ENCODE data around the gene DIPK1A. TPM values are rescaled to one million over a fixed set of nuclear protein-coding genes. Genes with fewer than 3 reads are reported as not detected.

The DIPK1A gene
- total RNA-seq, 2 donors from 2014 or later, result 2.2 to 4.2 TPM

DNA sequence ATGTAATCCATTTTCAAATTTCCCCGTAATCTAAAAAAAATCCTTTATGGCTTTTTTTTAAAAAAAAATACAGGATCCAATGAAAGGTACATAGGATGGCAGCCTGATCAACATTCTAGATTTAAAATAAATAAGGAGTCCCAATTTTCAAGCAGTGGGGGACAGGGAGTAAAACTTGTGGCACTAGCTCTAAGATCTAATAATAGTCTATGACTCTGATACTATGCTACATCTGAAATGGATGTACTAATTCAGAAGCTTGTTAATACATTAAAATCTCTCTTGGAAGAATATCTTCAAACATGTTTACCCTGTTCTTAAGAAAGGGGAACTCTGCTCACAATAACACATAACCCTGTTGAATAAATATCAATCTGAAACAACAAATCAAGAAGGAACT, 8.5 kb downstream of the DIPK1A start:
- H3K36me3 Mint-ChIP-seq, result no peaks in the 10 kb centered on the region
- no peak for ATAC-seq
- H3K27me3 Mint-ChIP-seq, result no peaks in the 10 kb centered on the region
- peaks cover 39 to 43% of the 10 kb centered on the region in 2 donors for H3K4me1 Mint-ChIP-seq (ENCODE audit: low read depth in 2 of 2)
- H3K27ac Mint-ChIP-seq, result peak overlapping the region; percentile 67 to 85
- no peaks in the 10 kb centered on the region for H3K9me3 Mint-ChIP-seq
- DNase-seq (ENCODE audit: low spot score), result no peak
- H3K4me3 Mint-ChIP-seq, result peak overlapping the region; percentile 54

DNA sequence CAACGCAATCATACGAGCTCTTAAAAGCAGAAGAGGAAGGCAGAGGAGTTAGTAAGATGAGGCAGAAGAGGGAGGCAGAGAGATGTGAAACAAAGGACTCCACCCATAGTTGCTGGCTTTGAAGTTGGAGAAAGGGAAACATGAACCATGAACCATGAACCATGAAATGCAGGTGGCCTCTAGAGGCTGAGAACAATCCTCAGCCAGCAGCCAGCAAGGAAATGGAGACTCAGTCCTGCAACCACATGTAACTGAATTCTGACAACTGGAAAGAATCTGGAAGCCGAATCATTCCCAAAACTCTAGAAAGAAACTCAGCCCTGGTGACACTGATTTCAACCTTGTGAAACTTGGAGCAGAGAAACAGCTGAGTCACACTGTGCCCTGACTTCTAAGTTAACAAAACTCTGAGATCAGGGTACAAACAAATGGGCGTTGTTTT, 10.1 kb downstream of the DIPK1A start:
- no peaks in the 10 kb centered on the region for H3K9me3 Mint-ChIP-seq
- no peak overlapping the region for H3K4me3 Mint-ChIP-seq
- H3K27ac Mint-ChIP-seq, result no peak overlapping the region
- DNase-seq (ENCODE audit: low spot score) (no peak), ATAC-seq (no peak)
- no peaks in the 10 kb centered on the region for H3K27me3 Mint-ChIP-seq
- H3K4me1 Mint-ChIP-seq (ENCODE audit: low read depth in 2 of 2), result peaks cover 26 to 27% of the 10 kb centered on the region in 2 donors
- no peaks in the 10 kb centered on the region for H3K36me3 Mint-ChIP-seq

DNA sequence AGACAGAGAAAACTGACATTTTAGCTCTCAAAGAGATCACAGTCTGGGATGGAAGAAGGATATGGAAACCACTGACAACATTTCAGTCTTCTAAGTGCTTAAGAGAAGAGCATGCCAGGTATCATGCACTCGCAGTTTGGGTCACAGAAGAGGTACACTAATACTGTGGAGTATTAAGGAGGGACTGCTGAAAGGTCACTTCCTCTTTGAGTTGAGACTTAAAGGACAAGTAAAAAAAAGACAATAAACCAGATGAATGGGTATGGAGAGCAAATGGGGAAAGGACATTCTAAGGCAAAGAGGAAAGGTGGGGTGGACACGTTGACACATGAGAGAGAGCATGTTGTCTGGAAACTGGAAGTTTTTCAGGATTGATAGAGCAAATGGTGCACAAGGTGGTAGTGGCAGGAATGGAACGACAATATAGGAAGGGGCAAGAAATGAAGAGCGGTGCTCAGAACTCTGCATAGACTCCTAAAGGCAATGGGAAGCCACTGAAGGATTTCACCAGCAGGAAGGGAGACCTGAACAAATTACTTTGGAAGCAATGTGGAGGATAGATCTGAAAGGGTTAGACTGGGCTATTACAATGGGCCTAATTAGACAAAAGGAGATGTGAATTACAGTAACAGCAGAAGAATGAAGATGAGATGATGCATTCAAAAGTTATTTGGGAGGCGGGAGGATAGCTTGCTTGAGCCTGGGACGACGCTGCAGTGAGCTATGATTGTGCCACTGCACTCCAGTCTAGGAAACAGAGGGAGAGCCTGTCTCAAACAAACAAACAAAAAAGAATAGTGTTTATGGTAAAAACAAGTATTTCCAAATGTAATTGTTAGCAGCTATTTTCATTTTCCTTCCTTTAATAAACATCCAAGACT, 11.1 kb downstream of the DIPK1A start:
- no peaks in the 10 kb centered on the region for H3K9me3 Mint-ChIP-seq

DNA sequence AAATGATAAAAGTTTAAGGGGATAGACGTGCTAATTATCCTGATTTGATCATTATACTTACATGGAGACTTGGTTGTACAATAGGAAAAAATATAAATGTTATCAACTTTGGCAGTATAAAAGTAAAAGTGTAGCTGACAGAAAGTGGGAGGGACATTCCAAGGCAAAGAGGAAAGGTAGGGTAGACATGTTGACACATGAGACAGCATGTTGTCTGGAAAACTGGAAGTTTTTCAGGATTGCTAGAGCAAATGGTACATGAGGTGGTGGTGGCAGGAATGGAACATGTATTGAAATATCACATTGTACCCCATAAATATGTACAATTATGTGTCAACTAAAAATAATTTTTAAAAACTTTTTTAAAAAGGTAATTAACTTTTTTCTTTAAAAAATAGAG, 13.2 kb downstream of the DIPK1A start:
- Mint-ChIP-seq H3K27ac (no peak overlapping the region), H3K4me3 (no peak overlapping the region), H3K27me3 (no peaks in the 10 kb centered on the region), H3K4me1 (ENCODE audit: low read depth in 2 of 2) (peaks cover 18 to 20% of the 10 kb centered on the region in 2 donors), H3K9me3 (no peaks in the 10 kb centered on the region), H3K36me3 (no peaks in the 10 kb centered on the region)
- DNase-seq (ENCODE audit: low spot score) (no peak), ATAC-seq (no peak)

More for the DNA sequence above, 11.1 kb downstream of the DIPK1A start:
- Mint-ChIP-seq H3K36me3 (no peaks in the 10 kb centered on the region), H3K27ac (no peak overlapping the region), H3K4me1 (ENCODE audit: low read depth in 2 of 2) (peaks cover 20% of the 10 kb centered on the region in 2 donors), H3K4me3 (no peak overlapping the region), H3K27me3 (no peaks in the 10 kb centered on the region)
- ATAC-seq (no peak), DNase-seq (ENCODE audit: low spot score) (no peak)

DNA sequence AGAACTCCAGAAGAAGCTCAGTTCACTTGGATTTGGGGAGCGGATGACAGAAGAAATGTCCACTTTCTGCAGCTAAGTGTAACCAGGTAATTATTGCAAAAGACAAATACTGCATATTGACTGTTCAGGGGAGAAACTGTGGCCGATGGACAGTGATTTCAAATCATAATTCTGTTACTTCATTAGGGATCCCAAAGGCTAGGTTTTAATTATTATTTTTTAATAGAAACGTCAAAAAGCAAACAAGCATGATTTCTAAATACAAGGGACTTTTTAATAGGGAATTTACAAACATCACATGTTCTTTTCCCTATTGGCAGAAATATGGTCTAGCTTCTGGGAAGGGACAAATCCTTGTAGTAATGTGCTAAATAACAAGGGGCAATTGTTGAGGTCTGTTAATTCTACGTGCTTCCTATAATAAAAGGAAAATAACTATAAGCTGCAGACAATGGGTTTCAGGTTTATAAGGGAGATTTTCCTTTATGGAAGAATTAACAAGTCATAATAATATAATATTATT, 15.5 kb downstream of the DIPK1A start:
- H3K4me1 Mint-ChIP-seq (ENCODE audit: low read depth in 2 of 2), result peaks cover 18 to 26% of the 10 kb centered on the region in 2 donors
- no peaks in the 10 kb centered on the region for H3K9me3 Mint-ChIP-seq
- no peak for ATAC-seq

DNA sequence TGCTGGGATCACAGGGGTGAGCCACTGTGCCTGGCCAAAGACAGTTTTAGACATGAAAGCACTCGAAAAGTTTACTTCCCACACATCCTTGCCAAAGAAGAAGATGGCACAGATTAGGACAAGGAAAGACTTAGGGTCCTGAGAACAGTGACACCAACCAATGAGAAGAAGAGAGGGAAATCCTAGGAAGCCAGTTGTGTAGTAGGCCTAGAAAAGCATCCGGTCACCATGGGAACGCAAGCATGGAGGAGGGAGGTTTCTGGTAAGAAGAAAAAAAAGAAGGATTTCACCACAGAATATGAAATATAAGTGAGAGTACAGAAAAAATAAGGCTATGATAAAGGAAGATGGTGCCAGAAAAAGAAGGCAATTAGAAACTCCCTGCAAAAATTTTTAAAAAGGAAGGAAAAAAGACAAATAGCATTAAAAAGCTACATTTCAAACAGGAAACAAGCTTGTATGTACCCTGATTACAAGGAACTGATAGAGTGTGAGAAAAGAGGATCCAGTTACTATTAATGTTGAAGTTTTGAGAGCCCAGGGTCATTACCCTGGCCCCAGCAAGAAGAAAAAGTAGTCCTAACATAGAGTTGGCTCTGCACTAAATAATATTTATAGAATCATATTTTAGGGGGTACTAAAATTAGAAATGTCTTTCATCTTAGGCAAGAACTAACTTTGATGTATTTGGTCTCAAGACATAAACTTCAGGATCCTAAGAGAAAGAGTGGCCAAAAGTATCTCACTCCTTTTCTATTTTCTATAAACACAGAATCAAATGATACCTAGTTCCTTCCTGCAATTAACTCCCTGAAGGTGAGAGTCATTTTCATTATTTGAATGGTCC, 16.1 kb downstream of the DIPK1A start:
- ATAC-seq (no peak), DNase-seq (ENCODE audit: low spot score) (no peak)
- H3K4me3 Mint-ChIP-seq, result no peak overlapping the region
- no peaks in the 10 kb centered on the region for H3K9me3 Mint-ChIP-seq
- H3K27me3 Mint-ChIP-seq, result no peaks in the 10 kb centered on the region
- H3K4me1 Mint-ChIP-seq (ENCODE audit: low read depth in 2 of 2), result peaks cover 20 to 32% of the 10 kb centered on the region in 2 donors
- H3K27ac Mint-ChIP-seq, result peak overlapping the region in 1 of 2 donors; percentile 47
- H3K36me3 Mint-ChIP-seq, result no peaks in the 10 kb centered on the region

More for the DNA sequence above, 15.5 kb downstream of the DIPK1A start:
- peak overlapping the region in 1 of 2 donors; percentile 4 for H3K27ac Mint-ChIP-seq
- H3K4me3 Mint-ChIP-seq, result no peak overlapping the region
- H3K36me3 Mint-ChIP-seq, result no peaks in the 10 kb centered on the region
- no peaks in the 10 kb centered on the region for H3K27me3 Mint-ChIP-seq
- DNase-seq (ENCODE audit: low spot score), result no peak

DNA sequence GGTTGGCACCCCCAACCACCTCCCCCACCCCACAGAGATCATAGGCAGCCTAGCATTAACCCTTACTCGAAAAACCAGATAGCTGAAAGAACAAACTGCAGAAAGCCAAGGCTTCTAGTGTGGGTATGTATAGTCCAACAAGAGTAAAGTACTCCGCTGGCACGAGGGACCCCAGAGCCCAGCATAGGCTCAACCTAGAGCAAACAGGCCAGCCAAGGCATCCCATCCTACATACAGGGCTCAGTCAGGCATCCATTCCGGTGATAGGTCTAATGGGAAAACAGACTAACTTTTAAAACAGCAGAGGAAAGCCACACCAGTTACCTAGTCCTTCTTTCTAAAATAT, 17.8 kb downstream of the DIPK1A start:
- Mint-ChIP-seq H3K4me3 (no peak overlapping the region), H3K27me3 (no peaks in the 10 kb centered on the region), H3K27ac (peak overlapping the region in 1 of 2 donors; percentile 71), H3K9me3 (no peaks in the 10 kb centered on the region), H3K36me3 (no peaks in the 10 kb centered on the region), H3K4me1 (ENCODE audit: low read depth in 2 of 2) (peaks cover 21 to 32% of the 10 kb centered on the region in 2 donors)
- DNase-seq (ENCODE audit: low spot score), result no peak
- ATAC-seq, result no peak

DNA sequence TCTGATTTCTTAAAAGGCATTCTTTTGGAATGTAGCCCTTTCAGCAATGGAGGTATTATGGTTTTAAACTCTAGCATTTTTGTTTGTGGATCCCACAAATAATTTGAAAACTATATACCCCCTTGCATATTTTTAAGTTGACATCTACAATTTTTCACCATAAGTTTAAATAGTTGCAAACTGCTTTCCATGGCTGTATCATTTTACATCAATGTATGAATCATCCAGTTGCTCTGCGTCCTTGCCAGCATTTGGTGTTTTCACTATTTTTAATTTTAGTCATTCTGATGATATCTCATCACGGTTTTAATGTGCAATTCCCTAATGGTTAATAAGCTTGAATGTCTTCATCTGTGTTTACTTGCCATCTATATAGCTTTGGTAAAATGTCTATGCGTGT, 20.7 kb downstream of the DIPK1A start:
- ATAC-seq (no peak), DNase-seq (ENCODE audit: low spot score) (no peak)
- peaks cover 24 to 36% of the 10 kb centered on the region in 2 donors for H3K4me1 Mint-ChIP-seq (ENCODE audit: low read depth in 2 of 2)
- no peaks in the 10 kb centered on the region for H3K36me3 Mint-ChIP-seq
- H3K27me3 Mint-ChIP-seq, result no peaks in the 10 kb centered on the region
- H3K4me3 Mint-ChIP-seq, result no peak overlapping the region
- H3K27ac Mint-ChIP-seq, result no peak overlapping the region
- no peaks in the 10 kb centered on the region for H3K9me3 Mint-ChIP-seq

DNA sequence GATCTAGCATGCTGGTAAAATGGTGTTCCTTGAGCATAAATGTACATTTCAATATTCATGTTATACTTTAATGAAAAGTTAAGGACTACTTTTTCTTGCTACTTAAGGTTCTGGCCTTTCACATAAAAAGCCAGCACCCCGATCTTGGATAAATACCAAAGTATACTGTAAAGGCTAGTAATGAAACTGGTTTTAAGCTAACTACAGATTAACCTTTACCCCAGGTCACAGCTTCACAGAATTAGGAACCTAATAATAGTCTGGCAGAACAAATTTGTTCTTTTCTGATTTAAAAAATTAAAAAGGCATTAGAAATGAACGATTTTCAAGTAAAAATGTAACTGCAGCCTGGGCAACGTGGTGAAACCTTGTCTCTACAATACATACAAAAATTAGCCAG, 23.5 kb downstream of the DIPK1A start:
- Mint-ChIP-seq H3K27ac (no peak overlapping the region), H3K4me1 (ENCODE audit: low read depth in 2 of 2) (peaks cover 17 to 30% of the 10 kb centered on the region in 2 donors), H3K4me3 (no peak overlapping the region), H3K27me3 (no peaks in the 10 kb centered on the region), H3K9me3 (no peaks in the 10 kb centered on the region), H3K36me3 (no peaks in the 10 kb centered on the region)
- DNase-seq (ENCODE audit: low spot score) (no peak), ATAC-seq (no peak)

DNA sequence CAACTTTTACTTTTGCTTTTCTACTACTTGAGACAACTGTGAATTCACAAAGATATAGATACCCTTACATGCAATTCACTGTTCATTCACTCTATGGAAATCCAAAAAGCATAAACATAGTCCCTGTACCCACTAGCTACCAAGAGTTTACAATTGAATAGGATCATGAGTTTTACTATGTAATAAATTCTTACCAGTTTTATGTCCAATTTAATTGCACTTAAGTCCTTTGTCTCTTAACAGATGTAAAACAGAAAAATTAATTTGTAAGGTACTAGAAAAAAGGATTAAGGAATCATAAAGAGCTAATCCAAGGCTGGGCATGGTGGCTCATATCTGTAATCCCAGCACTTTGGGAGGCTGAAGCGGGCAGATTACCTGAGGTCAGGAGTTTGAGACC, 24.4 kb downstream of the DIPK1A start:
- DNase-seq (ENCODE audit: low spot score) (no peak), ATAC-seq (no peak)
- H3K9me3 Mint-ChIP-seq, result no peaks in the 10 kb centered on the region
- no peak overlapping the region for H3K4me3 Mint-ChIP-seq
- H3K4me1 Mint-ChIP-seq (ENCODE audit: low read depth in 2 of 2), result peaks cover 16 to 29% of the 10 kb centered on the region in 2 donors
- H3K36me3 Mint-ChIP-seq, result no peaks in the 10 kb centered on the region
- H3K27ac Mint-ChIP-seq, result no peak overlapping the region
- no peaks in the 10 kb centered on the region for H3K27me3 Mint-ChIP-seq

DNA sequence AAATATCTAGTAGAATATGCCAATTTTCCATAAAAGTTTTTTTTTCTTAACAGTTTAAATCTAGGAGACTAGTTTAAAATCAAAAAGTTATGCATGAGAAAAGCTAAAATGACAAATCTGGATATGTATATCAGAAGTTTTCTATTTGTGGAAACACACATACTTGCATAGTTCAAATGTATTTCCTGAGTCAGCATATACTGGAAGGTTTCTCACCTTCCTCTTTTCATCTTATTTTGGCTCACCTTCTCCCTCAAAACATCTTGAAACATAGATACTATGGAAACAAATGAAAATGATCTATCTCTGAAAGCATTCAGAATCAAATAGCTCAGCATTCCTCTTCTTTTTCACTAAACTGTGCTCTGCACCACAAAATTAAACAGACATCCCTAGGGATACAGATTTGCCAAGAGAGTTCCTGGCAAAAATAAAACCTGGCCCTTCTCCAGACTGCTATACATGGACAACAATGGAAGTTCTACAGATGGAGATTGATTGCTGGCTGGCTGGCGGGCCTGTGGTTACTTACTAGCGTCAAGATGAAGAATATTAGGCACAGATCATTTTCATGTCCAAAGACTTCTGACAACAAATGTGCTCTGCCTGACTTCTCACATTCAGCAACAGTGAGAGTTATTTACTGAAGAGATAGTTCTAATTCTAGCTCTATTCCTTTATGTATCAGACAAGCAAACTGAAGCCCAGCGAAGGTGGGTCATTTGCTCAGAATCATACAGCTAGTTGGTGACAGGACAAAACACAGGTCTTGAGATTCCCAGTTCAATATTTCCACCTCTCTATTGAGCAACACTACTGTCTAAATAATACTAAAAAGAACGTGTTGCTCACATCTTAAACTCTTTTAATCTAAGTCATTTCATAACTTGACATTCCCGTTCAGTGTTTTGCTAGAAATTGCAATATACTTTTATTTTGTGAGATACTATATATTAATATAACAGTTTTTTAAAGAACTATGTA, 26.6 kb downstream of the DIPK1A start:
- Mint-ChIP-seq H3K4me3 (no peak overlapping the region), H3K27ac (no peak overlapping the region), H3K27me3 (no peaks in the 10 kb centered on the region), H3K4me1 (ENCODE audit: low read depth in 2 of 2) (peaks cover 14 to 15% of the 10 kb centered on the region in 2 donors), H3K9me3 (no peaks in the 10 kb centered on the region), H3K36me3 (no peaks in the 10 kb centered on the region)
- no peak for DNase-seq (ENCODE audit: low spot score)
- ATAC-seq, result no peak

DNA sequence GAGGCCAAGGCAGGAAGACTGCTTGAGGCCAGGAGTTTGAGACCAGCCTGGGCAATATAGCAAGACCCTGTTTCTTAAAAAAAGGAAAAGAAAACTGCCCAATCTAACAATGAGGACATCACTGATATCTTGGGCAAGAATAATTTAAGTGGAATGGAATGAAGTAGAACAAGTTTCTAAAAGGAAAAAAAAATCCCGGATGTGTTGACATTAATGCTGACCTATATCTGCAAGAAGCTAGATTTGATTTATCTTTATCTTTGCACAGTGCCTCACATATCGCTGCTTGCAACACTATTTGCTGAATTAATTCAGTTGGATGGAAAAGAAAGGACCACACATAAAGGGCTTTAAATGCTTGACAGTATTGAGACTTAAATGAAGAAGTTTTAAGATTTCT, 27.8 kb downstream of the DIPK1A start:
- ATAC-seq, result no peak
- H3K9me3 Mint-ChIP-seq, result no peaks in the 10 kb centered on the region

DNA sequence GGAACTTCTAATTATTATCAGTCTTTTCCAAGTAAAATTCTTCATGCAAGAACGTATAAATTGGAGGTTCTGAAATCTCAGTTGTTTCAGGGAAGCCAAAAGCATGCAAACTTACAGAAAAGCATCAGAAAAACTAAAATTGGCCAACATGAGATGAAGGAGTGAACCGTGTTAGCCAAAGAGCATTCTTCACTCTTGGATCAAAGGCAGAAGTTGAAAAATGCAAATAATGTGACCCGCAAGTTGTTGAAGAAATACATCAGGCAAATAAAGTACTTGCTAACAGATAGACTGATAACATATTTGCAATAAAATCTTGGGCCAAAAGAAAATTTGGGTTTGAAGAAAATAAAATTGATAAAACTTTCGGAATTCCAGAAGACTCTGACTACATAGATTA, 29.6 kb downstream of the DIPK1A start:
- H3K27ac Mint-ChIP-seq, result no peak overlapping the region
- DNase-seq (ENCODE audit: low spot score), result no peak
- peaks cover 14 to 15% of the 10 kb centered on the region in 2 donors for H3K4me1 Mint-ChIP-seq (ENCODE audit: low read depth in 2 of 2)
- H3K4me3 Mint-ChIP-seq, result no peak overlapping the region
- no peaks in the 10 kb centered on the region for H3K9me3 Mint-ChIP-seq
- H3K27me3 Mint-ChIP-seq, result no peaks in the 10 kb centered on the region
- H3K36me3 Mint-ChIP-seq, result no peaks in the 10 kb centered on the region
- ATAC-seq, result no peak

More for the DNA sequence above, 27.8 kb downstream of the DIPK1A start:
- no peaks in the 10 kb centered on the region for H3K27me3 Mint-ChIP-seq
- no peaks in the 10 kb centered on the region for H3K36me3 Mint-ChIP-seq
- H3K4me1 Mint-ChIP-seq (ENCODE audit: low read depth in 2 of 2), result peaks cover 14 to 15% of the 10 kb centered on the region in 2 donors
- DNase-seq (ENCODE audit: low spot score), result no peak
- H3K4me3 Mint-ChIP-seq, result no peak overlapping the region
- H3K27ac Mint-ChIP-seq, result no peak overlapping the region

Measured in natural killer cell treated with Interleukin-12 subunit alpha and Interleukin-12 subunit beta and Interleukin-15 and Interleukin-18, amount 100 ng/mL, for 72 hours (primary cell).